Stimulated activated CD8-positive, alpha-beta memory T cell treated with anti-CD3 and anti-CD28 coated beads, Interleukin-4, amount 100 ng/mL, for 4 hours (primary cell): ENCODE measurements around the gene ATP13A1.
"Not testable (repeated sequence)": the region's sequence is repeated elsewhere in the genome, so short reads cannot be mapped to it uniquely, and the experiment has no call there.

ENCODE experiments used
- DNase-seq, 2 donors: peaks; one replicate each; pipeline ENCODE4 v3.0.0-alpha.2; 2020; ENCODE audit warnings: low read depth in 2 of 2, low spot score in 1 of 2

ATP13A1 gene

DNA sequence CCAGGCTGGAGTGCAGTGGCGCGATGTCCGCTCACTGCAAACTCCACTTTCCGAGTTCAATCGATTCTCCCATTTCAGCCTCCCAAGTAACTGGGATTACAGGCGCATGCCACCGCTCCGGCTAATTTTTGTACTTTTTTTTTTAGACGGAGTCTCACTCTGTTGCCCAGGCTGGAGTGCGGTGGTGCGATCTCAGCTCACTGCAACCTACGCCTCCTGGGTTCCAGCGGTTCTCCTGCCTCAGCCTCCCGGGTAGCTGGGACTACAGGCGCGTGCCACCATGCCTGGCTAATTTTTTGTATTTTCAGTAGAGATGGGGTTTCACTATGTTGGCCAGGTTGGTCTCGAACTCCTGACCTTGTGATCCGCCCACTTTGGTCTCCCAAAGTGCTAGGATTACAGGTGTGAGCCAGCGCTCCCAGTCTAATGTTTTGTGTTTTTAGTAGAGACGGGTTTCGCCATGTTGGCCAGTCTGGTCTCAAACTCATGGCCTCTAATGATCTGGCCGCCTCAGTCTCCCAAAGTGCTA is 2.0 kb upstream of the ATP13A1 start:
- not testable (repeated sequence) for DNase-seq

GRCh38 chr19:19662871-19663255 is 613 bp downstream of the ATP13A1 start:
- DNase-seq, result no peak

DNA sequence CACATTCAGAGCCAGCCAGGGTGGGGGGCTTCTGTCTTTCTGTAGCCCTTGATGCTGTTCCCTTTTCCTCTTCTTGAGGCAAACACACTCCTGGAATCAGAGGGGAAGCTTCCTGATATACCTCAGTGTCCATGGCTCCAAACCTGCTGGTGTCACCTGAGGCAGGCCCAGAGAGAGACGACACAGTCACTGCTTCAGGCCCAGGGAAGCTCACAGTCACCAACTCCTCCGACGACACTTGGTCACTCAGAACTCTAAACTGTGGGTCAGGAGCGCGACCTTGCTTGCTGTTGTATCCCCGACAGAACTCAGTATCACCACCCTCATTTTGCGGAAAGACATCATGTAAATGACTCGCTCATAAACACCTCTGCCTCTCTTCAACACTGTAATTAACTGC is 1.1 kb downstream of the ATP13A1 start:
- DNase-seq, result no peak

DNA sequence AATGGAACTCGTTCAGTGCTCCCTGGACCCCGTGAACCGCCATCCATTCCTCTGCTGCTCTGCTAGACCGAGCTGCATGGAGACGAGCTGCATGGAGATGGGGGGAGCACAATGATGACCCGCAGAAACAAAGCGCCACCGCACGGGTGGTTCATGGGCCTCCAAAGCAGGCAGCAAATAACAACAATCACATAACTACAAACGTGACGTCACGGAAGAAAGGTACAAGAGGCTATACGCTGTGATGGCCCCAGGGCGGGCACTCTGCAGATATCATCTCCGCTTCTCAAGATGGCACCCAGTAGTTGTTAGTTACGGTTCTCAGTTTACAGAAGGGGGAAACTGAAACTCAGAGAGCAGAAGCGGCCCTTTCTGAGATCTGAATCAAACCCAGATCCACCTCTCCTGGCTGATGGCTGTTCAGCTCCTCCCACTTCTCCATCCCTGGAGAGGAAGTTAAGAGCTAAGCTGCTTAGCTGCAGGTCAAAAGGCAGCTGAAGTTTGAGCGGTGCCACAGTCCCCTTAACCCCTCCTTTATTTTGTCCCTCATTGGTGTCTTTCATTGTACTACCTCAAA is 1.7 kb downstream of the ATP13A1 start:
- DNase-seq, result no peak

- no peak for DNase-seq
These were observed 2.3 kb downstream of the ATP13A1 start for GRCh38 chr19:19661141-19661674.

GRCh38 chr19:19659646-19660245 is 3.7 kb downstream of the ATP13A1 start:
- DNase-seq, result no peak

DNA sequence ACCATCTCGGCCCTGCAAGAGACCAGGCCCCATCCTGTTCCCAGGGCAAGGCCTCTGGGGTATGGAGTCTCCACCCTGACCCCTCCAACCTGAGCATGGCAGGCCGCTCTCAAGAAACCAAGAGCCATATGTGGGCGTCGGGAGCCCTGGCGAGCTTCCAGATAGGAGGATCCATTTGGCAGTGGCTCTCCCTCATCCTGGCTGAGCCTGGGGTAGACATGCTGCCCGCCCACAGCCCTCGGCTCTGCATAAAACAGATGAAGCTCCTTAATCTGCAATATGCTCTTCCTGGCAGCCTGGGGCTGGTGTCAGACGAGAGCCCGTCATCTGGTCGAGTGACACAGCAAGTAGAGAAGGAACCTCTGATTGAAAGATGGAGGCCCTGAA is 6.1 kb downstream of the ATP13A1 start:
- DNase-seq, result no peak

DNA sequence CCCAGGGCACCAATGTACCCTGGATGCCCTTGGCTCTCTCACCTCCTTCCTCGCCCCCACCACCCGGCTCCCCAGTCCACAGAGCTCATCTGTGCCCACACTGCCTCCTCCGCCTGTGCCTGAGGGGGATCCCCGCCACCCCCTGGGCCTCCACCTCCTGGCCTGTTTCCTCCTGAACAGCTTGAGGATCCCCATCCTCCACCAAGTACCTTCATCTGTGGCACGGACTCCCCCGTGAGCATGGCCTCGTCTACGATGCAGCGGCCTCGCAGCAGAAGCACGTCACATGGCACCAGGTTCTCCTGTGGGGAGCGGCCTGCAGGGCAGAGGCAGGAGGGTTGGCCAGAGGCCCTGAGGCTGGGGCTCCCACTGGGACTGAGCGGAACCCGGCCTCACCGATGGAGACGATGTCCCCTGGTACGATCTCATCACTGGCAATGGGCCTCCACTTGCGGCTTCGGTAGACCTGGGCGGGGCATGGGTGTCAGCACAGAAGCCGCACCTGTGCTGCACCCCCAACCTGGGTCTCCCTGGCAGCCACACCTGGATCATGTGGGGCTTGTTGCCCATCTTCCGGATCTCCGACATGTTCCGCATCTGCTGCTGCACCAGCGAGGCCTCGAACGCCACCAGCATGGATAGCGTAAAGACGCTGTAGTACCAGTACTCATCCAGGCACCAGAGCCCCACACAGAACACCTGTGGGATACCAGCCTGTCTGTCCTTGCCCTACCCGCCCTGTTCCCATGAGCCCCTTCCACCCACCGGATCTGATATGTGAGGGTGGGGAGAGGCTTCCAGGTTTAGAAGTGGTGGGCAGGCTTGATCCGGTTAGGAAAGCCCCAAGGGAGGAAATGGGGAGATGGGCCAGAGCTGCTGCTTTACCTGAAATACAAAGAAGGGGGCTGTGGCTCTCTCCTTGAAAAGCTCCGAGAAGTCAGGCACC is 6.8 kb downstream of the ATP13A1 start:
- no peak for DNase-seq

DNA sequence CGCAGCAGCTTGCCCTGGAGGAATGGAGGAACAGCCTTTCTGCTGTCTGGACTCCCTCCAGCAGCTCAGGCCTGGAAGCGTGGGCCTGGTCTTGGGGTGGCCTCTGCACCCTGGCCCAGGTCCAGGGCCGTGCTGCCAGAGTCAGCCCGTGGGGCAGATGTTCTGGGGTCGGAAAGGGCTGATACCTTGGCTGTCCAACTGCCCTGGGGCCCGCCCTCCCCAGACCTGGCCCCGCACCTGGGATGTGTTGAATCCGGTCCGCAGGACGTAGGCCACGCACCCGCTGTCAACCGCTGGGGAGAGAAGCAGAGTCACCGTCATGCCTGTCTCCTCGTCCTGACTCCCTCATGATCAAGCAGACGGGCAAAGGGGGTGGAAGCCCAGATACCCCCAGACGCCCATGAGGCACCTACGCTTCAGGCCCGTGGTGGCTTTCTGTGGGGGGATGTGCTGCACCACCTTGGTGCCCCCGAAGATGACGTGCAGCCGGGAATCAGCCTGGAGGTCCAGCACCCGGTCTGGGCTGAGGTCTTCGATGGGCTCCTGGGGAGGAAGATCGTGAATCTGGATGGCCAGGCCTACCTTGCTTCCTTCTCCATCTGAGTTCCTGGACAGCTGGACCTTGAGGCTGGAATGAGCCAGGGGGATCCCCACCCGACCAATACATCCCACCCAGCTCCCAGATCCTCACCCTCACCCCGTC is 7.7 kb downstream of the ATP13A1 start:
- no peak for DNase-seq

DNA sequence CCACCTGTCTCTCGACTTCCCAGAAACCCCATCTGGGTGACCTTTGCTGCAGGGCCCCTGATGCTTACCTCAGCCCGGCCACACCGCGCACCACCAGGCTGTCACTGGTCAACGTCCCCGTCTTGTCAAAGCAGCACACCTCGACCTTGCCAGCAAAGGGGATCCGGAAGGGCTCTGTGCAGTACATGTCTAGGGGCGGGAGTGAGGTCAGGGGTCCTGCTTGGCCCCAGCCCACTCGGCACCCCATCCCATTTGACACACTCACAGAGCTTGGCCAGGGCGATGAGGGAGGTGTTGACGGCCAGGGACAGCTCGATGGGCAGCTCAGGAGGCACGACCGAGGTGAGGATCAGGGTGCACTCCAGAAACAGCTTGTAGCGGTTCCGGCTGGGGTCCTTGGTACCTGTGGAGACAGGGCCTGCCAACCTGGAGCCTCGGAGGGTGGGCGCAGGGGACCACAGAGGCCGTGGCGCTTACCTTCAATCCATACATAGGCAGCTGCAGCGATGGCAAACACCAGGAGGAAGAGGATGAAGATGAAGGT is 8.4 kb downstream of the ATP13A1 start:
- DNase-seq, result no peak

DNA sequence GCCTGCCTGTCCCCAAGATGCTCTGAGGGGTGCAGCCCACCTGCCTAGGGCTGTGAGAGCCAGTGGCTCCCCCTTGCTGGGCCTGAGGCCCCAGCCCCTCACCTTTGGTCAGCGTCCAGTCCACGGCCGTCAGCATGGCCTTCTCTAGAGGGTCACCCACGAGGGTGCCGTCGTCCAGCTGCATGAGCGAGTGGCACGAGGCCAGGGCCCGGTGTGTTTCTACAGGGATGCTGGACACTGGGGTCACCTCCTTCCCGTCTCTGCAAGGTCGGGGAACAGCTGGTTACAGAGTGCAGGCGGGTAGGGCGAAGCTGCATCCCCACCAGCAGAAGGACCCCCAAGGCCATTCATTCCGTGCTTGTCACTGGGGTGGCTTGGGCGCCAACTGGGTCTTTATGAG is 9.0 kb downstream of the ATP13A1 start:
- DNase-seq, result no peak

DNA sequence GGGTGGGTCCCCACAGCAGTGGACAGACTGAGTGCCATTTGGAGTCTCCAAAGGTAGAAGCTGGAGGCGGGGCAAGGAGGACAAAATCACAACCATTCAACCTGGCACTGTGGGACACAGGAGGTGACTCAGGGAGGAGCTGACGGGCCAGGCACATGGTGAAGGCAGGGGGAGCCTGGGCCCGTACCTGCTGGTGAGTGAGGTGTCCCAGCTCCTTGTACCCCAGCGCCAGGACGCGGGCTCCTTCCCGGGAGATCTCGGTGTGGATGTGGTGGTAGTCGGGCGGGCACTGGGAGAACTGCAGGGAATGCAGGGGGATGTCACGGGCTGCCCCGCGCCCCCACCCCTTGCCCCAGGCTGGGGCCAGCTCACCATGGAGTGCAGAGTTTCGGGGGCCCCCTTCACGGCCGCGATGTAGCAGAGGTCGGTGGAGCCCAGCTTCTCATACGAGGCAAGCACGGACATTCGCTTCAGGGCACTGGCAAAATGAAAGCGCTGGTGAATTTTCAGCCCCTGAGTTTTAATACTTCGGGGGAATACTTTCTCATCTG is 9.8 kb downstream of the ATP13A1 start:
- no peak for DNase-seq

DNA sequence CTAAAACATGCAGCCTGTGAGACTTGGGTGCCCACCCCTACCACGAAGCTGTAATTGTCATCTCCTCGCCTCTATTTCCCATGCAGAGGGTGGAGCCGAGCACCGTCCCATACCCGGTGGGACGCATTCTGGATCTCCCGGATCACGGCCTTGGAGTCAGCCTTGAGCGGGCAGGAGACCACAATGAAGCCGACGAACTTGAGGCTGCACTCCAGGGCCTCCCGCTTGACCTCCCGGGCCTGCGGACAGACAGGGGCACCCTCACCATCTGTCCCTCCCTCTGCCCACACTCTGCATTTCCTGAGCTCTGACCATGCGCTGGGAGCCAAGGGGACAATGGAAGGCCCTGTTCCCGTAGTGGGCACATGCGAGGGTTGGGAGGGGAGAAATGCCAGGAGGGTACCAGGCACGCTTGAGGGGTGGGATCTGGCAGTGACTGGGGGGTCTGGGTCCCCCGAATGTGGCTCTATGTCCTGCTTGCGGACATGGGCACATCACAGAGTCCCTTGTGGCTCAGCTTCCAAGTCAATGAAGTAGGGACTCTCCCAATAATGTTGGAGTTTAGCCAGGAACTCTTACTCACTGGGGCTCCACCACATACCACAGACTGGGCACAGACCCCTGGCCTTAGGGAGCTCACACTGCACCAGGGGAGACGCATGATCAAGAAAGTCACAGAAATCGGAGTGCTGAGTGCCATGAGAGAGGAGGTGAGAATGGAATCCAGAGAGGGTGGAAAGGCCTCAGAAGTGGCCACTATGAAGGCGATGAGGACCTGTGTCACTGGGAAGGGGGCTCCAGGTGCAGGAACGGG is 10.8 kb downstream of the ATP13A1 start:
- DNase-seq, result no peak

DNA sequence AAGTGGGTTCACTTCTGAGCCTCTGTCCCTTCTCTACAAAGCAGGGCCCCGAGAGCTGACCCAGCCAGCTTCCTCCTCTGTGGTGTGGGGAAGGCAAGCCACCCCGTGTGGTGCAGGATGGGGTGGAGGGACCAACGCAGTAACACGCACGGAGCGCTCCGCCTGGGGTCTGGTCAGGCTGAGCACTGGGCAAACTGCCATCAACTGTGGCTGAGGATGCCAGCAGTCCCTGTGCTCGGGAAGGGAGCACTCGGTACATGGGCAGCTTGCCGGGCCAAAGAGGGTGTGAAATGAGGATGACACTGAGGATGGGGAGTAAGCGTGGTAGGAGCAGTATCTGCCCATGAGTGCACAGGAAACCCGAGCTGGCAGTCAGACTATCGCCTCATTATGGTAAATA is 12.4 kb downstream of the ATP13A1 start:
- no peak for DNase-seq

GRCh38 chr19:19650331-19650730 is 13.1 kb downstream of the ATP13A1 start:
- no peak for DNase-seq

- no peak for DNase-seq
These were observed 13.9 kb downstream of the ATP13A1 start for GRCh38 chr19:19649580-19649995.

DNA sequence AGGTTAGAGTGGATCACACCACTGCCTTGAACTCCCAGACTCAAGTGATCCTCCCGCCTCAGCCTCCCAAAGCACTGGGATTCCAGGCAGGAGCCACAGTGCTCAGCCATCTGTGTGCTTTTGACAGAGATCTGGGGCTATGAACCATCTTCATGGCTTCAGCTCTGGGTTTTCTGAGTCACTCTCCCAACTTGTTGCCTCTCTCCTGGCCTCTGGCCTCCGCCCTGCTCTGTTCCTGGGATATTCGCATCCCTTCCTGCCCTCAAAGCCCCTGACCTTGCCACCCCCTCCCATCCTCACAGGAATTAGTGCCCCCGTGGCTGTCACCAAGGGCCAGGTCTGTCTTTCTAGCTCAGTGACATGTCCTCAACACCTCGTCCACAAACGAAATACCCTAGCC is 14.3 kb downstream of the ATP13A1 start:
- DNase-seq, result no peak

DNA sequence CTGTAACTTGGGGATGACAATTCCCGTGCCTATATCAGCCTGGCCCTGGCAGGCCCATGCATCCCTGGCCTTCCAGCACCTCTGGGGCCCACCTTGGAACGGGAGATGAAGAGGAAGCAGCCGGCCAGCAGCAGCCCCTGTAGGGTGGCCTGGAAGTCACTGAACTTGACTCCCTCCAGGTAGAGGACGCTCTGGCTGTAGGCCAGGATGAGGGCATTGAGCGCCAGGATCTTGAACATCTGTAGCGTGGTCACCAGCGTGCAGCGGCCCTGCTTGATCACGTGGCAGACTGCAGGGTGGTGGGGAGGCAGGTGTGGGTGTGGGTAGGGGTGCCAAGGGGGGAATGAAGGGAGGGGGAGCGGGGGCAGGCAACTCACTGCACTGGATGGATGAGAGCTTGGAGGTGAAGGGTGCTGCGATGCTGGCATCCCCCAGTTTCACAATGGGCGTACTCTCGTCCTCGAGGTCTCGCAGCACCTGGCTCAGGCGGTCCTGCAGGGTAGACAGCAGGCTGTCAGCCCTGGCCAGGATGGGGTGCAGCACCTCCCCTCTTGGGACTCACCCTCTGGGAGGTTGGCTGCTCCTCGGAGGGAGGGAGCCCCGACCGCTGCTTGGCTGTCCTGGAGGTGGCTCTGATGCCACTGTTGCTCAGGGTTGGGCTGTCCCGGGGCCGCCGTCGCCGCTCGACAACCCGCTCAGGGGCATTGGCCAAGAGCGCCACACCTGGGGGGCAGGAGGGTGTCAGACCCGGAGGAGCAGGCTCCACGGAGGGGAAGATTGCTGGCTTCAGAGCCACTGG is 16.2 kb downstream of the ATP13A1 start:
- no peak for DNase-seq
